BLaER1 (cell line): Measurements from ENCODE around the gene GHR.

Experiments
- H3K27ac ChIP-seq: shearing (Covaris generic); formaldehyde crosslinking; 2 replicates; pipeline ENCODE4 v1.8.1; 2022
- H3K27me3 ChIP-seq: shearing (Covaris generic); formaldehyde crosslinking; 2 replicates; pipeline ENCODE4 v1.8.1; 2022
- H3K36me3 ChIP-seq: shearing (Covaris generic); formaldehyde crosslinking; 2 replicates; pipeline ENCODE4 v1.8.1; 2022
- H3K4me1 ChIP-seq: shearing (Covaris generic); formaldehyde crosslinking; 2 replicates; pipeline ENCODE4 v1.8.1; 2022
- H3K4me2 ChIP-seq: shearing (Covaris generic); formaldehyde crosslinking; 2 replicates; pipeline ENCODE4 v1.8.1; 2022
- H3K4me3 ChIP-seq: shearing (Covaris generic); formaldehyde crosslinking; 2 replicates; pipeline ENCODE4 v1.8.1; 2022
- H3K9ac ChIP-seq: shearing (Covaris generic); formaldehyde crosslinking; 2 replicates; pipeline ENCODE4 v1.8.1; 2022
- H3K9me3 ChIP-seq: shearing (Covaris generic); formaldehyde crosslinking; 2 replicates; pipeline ENCODE4 v1.8.1; 2022
- H4K20me1 ChIP-seq: shearing (Covaris generic); formaldehyde crosslinking; 2 replicates; pipeline ENCODE4 v1.8.1; 2022
- Cebpa-rat ChIP-seq: shearing (Covaris generic); IDR thresholded peaks from 2 replicates; pipeline ENCODE4 v1.8.1; 2022

Gene GHR

GRCh38 chr5:42423285-42424165 lies at the start of gene GHR:
Gene GHR (plus strand): TSS chr5:42423439. CDS start chr5:42565875, 142,436 bp downstream.
- Histone ChIP-seq H3K36me3 (no peaks in the 10 kb centered on the region), H3K4me1 (no peaks in the 10 kb centered on the region), H3K27me3 (peaks cover 29% of the 10 kb centered on the region), H3K9ac (no peak within 1 kb of the TSS), H3K9me3 (peaks cover 25% of the 10 kb centered on the region), H3K4me2 (peak within 1 kb of the TSS; percentile 37; the same call in 1 of the 2 replicates), H3K27ac (no peak within 1 kb of the TSS), H4K20me1 (no peaks in the 10 kb centered on the region), H3K4me3 (peak within 1 kb of the TSS; percentile 28; the same call in 1 of the 2 replicates)
- no peak for TF ChIP-seq Cebpa-rat

GRCh38 chr5:42374679-42375273 lies 48.5 kb upstream of the GHR start:
- Histone ChIP-seq H3K4me3 (no peak overlapping the region), H3K9me3 (peaks cover 6% of the 10 kb centered on the region; the same call in 1 of the 2 replicates), H3K9ac (no peak overlapping the region), H3K27ac (no peak overlapping the region), H3K36me3 (no peaks in the 10 kb centered on the region), H3K27me3 (no peaks in the 10 kb centered on the region), H4K20me1 (no peaks in the 10 kb centered on the region), H3K4me1 (no peaks in the 10 kb centered on the region), H3K4me2 (no peak overlapping the region)
- TF ChIP-seq Cebpa-rat, result no peak

- peaks cover 6% of the 10 kb centered on the region; the same call in 1 of the 2 replicates for H3K9me3 ChIP-seq
- no peak for TF ChIP-seq Cebpa-rat
- no peaks in the 10 kb centered on the region for H3K27me3 ChIP-seq
- H4K20me1 ChIP-seq, result no peaks in the 10 kb centered on the region
- no peak overlapping the region for H3K9ac ChIP-seq
- no peaks in the 10 kb centered on the region for H3K36me3 ChIP-seq
- H3K4me3 ChIP-seq, result no peak overlapping the region
- H3K4me2 ChIP-seq, result no peak overlapping the region
- no peaks in the 10 kb centered on the region for H3K4me1 ChIP-seq
- no peak overlapping the region for H3K27ac ChIP-seq
Measured at GRCh38 chr5:42377496-42377895, 45.7 kb upstream of the GHR start.

GRCh38 chr5:42381973-42382372 lies 41.3 kb upstream of the GHR start:
- Histone ChIP-seq H3K4me2 (no peak overlapping the region), H4K20me1 (no peaks in the 10 kb centered on the region), H3K27me3 (no peaks in the 10 kb centered on the region), H3K27ac (no peak overlapping the region), H3K36me3 (no peaks in the 10 kb centered on the region), H3K9ac (no peak overlapping the region), H3K4me3 (no peak overlapping the region), H3K9me3 (no peaks in the 10 kb centered on the region), H3K4me1 (no peaks in the 10 kb centered on the region)
- no peak for TF ChIP-seq Cebpa-rat

GRCh38 chr5:42387563-42387962 lies 35.7 kb upstream of the GHR start:
- peaks cover 8% of the 10 kb centered on the region for H3K9me3 ChIP-seq
- no peak overlapping the region for H3K27ac ChIP-seq
- H3K36me3 ChIP-seq, result no peaks in the 10 kb centered on the region
- no peaks in the 10 kb centered on the region for H3K27me3 ChIP-seq
- no peak overlapping the region for H3K4me3 ChIP-seq
- H4K20me1 ChIP-seq, result no peaks in the 10 kb centered on the region
- H3K4me2 ChIP-seq, result no peak overlapping the region
- TF ChIP-seq Cebpa-rat, result no peak
- H3K4me1 ChIP-seq, result no peaks in the 10 kb centered on the region
- no peak overlapping the region for H3K9ac ChIP-seq

GRCh38 chr5:42390115-42390514 lies 33.1 kb upstream of the GHR start:
- Histone ChIP-seq H3K4me3 (no peak overlapping the region), H3K27me3 (no peaks in the 10 kb centered on the region), H3K4me2 (no peak overlapping the region), H3K9me3 (peaks cover 21% of the 10 kb centered on the region), H3K4me1 (no peaks in the 10 kb centered on the region), H4K20me1 (no peaks in the 10 kb centered on the region), H3K9ac (no peak overlapping the region), H3K36me3 (no peaks in the 10 kb centered on the region), H3K27ac (no peak overlapping the region)
- TF ChIP-seq Cebpa-rat, result no peak

- Histone ChIP-seq H3K4me3 (no peak overlapping the region), H3K27me3 (no peaks in the 10 kb centered on the region), H3K4me1 (no peaks in the 10 kb centered on the region), H3K27ac (no peak overlapping the region), H3K9ac (no peak overlapping the region), H3K9me3 (peaks cover 30% of the 10 kb centered on the region), H4K20me1 (no peaks in the 10 kb centered on the region), H3K4me2 (no peak overlapping the region), H3K36me3 (no peaks in the 10 kb centered on the region)
- no peak for TF ChIP-seq Cebpa-rat
Measured at GRCh38 chr5:42392917-42393316, 30.3 kb upstream of the GHR start.

- no peak overlapping the region for H3K4me2 ChIP-seq
- no peak overlapping the region for H3K9ac ChIP-seq
- H4K20me1 ChIP-seq, result no peaks in the 10 kb centered on the region
- no peaks in the 10 kb centered on the region for H3K27me3 ChIP-seq
- H3K27ac ChIP-seq, result no peak overlapping the region
- no peak overlapping the region for H3K4me3 ChIP-seq
- TF ChIP-seq Cebpa-rat, result no peak
- H3K36me3 ChIP-seq, result no peaks in the 10 kb centered on the region
- H3K9me3 ChIP-seq, result peaks cover 25% of the 10 kb centered on the region
- H3K4me1 ChIP-seq, result no peaks in the 10 kb centered on the region
Measured at GRCh38 chr5:42396111-42396510, 27.1 kb upstream of the GHR start.

GRCh38 chr5:42397267-42397666 lies 26.0 kb upstream of the GHR start:
- Histone ChIP-seq H3K27me3 (no peaks in the 10 kb centered on the region), H4K20me1 (no peaks in the 10 kb centered on the region), H3K27ac (no peak overlapping the region), H3K9me3 (peaks cover 25% of the 10 kb centered on the region), H3K4me2 (no peak overlapping the region), H3K36me3 (no peaks in the 10 kb centered on the region), H3K4me1 (no peaks in the 10 kb centered on the region), H3K9ac (no peak overlapping the region), H3K4me3 (no peak overlapping the region)
- TF ChIP-seq Cebpa-rat, result no peak

- no peaks in the 10 kb centered on the region for H3K4me1 ChIP-seq
- H3K4me3 ChIP-seq, result no peak overlapping the region
- H3K27ac ChIP-seq, result no peak overlapping the region
- H3K4me2 ChIP-seq, result no peak overlapping the region
- H3K9ac ChIP-seq, result no peak overlapping the region
- H3K27me3 ChIP-seq, result no peaks in the 10 kb centered on the region
- peaks cover 9% of the 10 kb centered on the region for H3K9me3 ChIP-seq
- H3K36me3 ChIP-seq, result no peaks in the 10 kb centered on the region
- H4K20me1 ChIP-seq, result no peaks in the 10 kb centered on the region
- TF ChIP-seq Cebpa-rat, result no peak
Measured at GRCh38 chr5:42399702-42400101, 23.5 kb upstream of the GHR start.
